Measurements from ENCODE around the gene MORF4L1.
"Not testable (repeated sequence)": the region's sequence is repeated elsewhere in the genome, so short reads cannot be mapped to it uniquely, and the experiment has no call there.

MORF4L1 gene

GRCh38 chr15:78872155-78872971 lies at the start of gene MORF4L1:
MORF4L1 (plus strand) TSS chr15:78872890; CDS start chr15:78873018, 128 bp downstream.
- peak; percentile 68 to 98 (median 96) for DNase-seq

GRCh38 chr15:78828920-78829319 lies 43.8 kb upstream of the MORF4L1 start:
- peak in 5 of 56 donors; percentile 5 to 31 (median 9) for DNase-seq

- DNase-seq, result no peak
Measured at GRCh38 chr15:78830514-78831228, 42.0 kb upstream of the MORF4L1 start.

GRCh38 chr15:78831229-78832207 lies 41.2 kb upstream of the MORF4L1 start:
- DNase-seq, result no peak

GRCh38 chr15:78836333-78836732 lies 36.4 kb upstream of the MORF4L1 start:
- no peak for DNase-seq

GRCh38 chr15:78837131-78837530 lies 35.6 kb upstream of the MORF4L1 start:
- no peak for DNase-seq

- DNase-seq, result no peak
Measured at GRCh38 chr15:78837543-78837942, 35.1 kb upstream of the MORF4L1 start.

- DNase-seq, result no peak
Measured at GRCh38 chr15:78838489-78838888, 34.2 kb upstream of the MORF4L1 start.

- not testable (repeated sequence) for DNase-seq
Measured at GRCh38 chr15:78839151-78839550, 33.5 kb upstream of the MORF4L1 start.

- DNase-seq, result peak in 1 of 56 donors; percentile 16
Measured at GRCh38 chr15:78840661-78841375, 31.9 kb upstream of the MORF4L1 start.

- DNase-seq, result no peak
Measured at GRCh38 chr15:78841376-78841706, 31.3 kb upstream of the MORF4L1 start.

GRCh38 chr15:78841891-78842290 lies 30.8 kb upstream of the MORF4L1 start:
- DNase-seq, result no peak

- DNase-seq, result no peak
Measured at GRCh38 chr15:78842519-78842918, 30.2 kb upstream of the MORF4L1 start.

- not testable (repeated sequence) for DNase-seq
Measured at GRCh38 chr15:78846906-78847305, 25.8 kb upstream of the MORF4L1 start.

GRCh38 chr15:78847387-78847906 lies 25.2 kb upstream of the MORF4L1 start:
- DNase-seq, result not testable (repeated sequence)

- DNase-seq, result no peak
Measured at GRCh38 chr15:78850352-78850751, 22.3 kb upstream of the MORF4L1 start.

- peak in 43 of 56 donors; percentile 8 to 75 (median 42) for DNase-seq
Measured at GRCh38 chr15:78850941-78851755, 21.5 kb upstream of the MORF4L1 start.

GRCh38 chr15:78853500-78853899 lies 19.2 kb upstream of the MORF4L1 start:
- no peak for DNase-seq

GRCh38 chr15:78854833-78855372 lies 17.8 kb upstream of the MORF4L1 start:
- no peak for DNase-seq
